NCI-H69 (cell line): ENCODE results near the gene C11orf68.
"Not testable (repeated sequence)": the region's sequence is repeated elsewhere in the genome, so short reads cannot be mapped to it uniquely, and the experiment has no call there.

Experiments
- DNase-seq: peaks from one replicate; lab custom pipeline; 2025; lab: John Stamatoyannopoulos, UW

Gene C11orf68

GRCh38 chr11:65915101-65915820 lies 3.6 kb downstream of the C11orf68 start:
- peak; percentile 78 for DNase-seq

- no peak for DNase-seq
Measured at GRCh38 chr11:65912845-65913244, 6.0 kb downstream of the C11orf68 start.

GRCh38 chr11:65911682-65912568 lies 6.9 kb downstream of the C11orf68 start:
- peak; percentile 72 for DNase-seq

GRCh38 chr11:65907878-65908277 lies 11.0 kb downstream of the C11orf68 start:
- DNase-seq: no peak

GRCh38 chr11:65906602-65907001 lies 12.3 kb downstream of the C11orf68 start:
- no peak for DNase-seq

GRCh38 chr11:65903715-65904114 lies 15.1 kb downstream of the C11orf68 start:
- no peak for DNase-seq

GRCh38 chr11:65903068-65903481 lies 15.8 kb downstream of the C11orf68 start:
- DNase-seq: no peak

GRCh38 chr11:65900899-65901180 lies 18.0 kb downstream of the C11orf68 start:
- no peak for DNase-seq

- DNase-seq: peak; percentile 89
Measured at GRCh38 chr11:65900125-65900898, 18.6 kb downstream of the C11orf68 start, which contains the start of gene FOSL1. Gene FOSL1 (minus strand): TSS chr11:65900388. CDS start chr11:65900339, 49 bp downstream.

GRCh38 chr11:65899356-65900124 lies 19.3 kb downstream of the C11orf68 start:
- peak; percentile 47 for DNase-seq

GRCh38 chr11:65898656-65899355 lies 20.1 kb downstream of the C11orf68 start:
- DNase-seq: no peak

- DNase-seq: no peak
Measured at GRCh38 chr11:65897020-65897471, 21.8 kb downstream of the C11orf68 start.

- DNase-seq: no peak
Measured at GRCh38 chr11:65896034-65896999, 22.5 kb downstream of the C11orf68 start.

GRCh38 chr11:65895482-65895981 lies 23.3 kb downstream of the C11orf68 start:
- DNase-seq: no peak

- no peak for DNase-seq
Measured at GRCh38 chr11:65894034-65894591, 24.7 kb downstream of the C11orf68 start.

- DNase-seq: no peak
Measured at GRCh38 chr11:65892661-65893317, 26.1 kb downstream of the C11orf68 start.

GRCh38 chr11:65892137-65892540 lies 26.7 kb downstream of the C11orf68 start:
- not testable (repeated sequence) for DNase-seq
